Osteocyte (in vitro differentiated cells): ENCODE data around the gene OAT. TPM values are rescaled to one million over a fixed set of nuclear protein-coding genes. Genes with fewer than 3 reads are reported as not detected.
"Not testable (repeated sequence)": the region's sequence is repeated elsewhere in the genome, so short reads cannot be mapped to it uniquely, and the experiment has no call there.

Experiments used
- DNase-seq: peaks from one replicate; pipeline ENCODE4 v3.0.0; 2021; ENCODE audit warnings: mixed read lengths; ENCODE audit not compliant: unreplicated experiment; ENCODE audit errors: extremely low spot score
- H3K27ac Mint-ChIP-seq: one replicate; pipeline ENCODE4 v1.8.0; 2021; ENCODE audit warnings: mild to moderate bottlenecking, mixed read lengths; ENCODE audit not compliant: unreplicated experiment
- H3K27me3 Mint-ChIP-seq: one replicate; pipeline ENCODE4 v1.8.0; 2021; ENCODE audit warnings: mixed read lengths; ENCODE audit not compliant: unreplicated experiment
- H3K36me3 Mint-ChIP-seq: one replicate; pipeline ENCODE4 v1.8.0; 2021; ENCODE audit warnings: mixed read lengths; ENCODE audit not compliant: unreplicated experiment
- H3K4me1 Mint-ChIP-seq: one replicate; pipeline ENCODE4 v1.8.0; 2021; ENCODE audit warnings: mixed read lengths; ENCODE audit not compliant: unreplicated experiment
- H3K4me3 Mint-ChIP-seq: one replicate; pipeline ENCODE4 v1.8.0; 2021; ENCODE audit warnings: mild to moderate bottlenecking, moderate library complexity, mixed read lengths; ENCODE audit not compliant: unreplicated experiment
- H3K9me3 Mint-ChIP-seq: one replicate; pipeline ENCODE4 v1.8.0; 2021; ENCODE audit warnings: mixed read lengths; ENCODE audit not compliant: unreplicated experiment
- CTCF ChIP-seq: fragments of 200-600 bp; sonication (generic); IDR thresholded peaks from 2 replicates; pipeline ENCODE4 v1.5.0; 2021; ENCODE audit warnings: antibody characterized with exemption, mild to moderate bottlenecking, moderate library complexity
- total RNA-seq: library from RNA; stranded (reverse); gene quantifications from 2 replicates; pipeline ENCODE4 v1.2.1, GENCODE V29; 2021

OAT gene
- total RNA-seq, 1 donor from 2014 or later: 122 TPM

- Mint-ChIP-seq H3K4me1 (peaks cover 22% of the 10 kb centered on the region), H3K27me3 (peaks cover 79% of the 10 kb centered on the region), H3K9me3 (no peaks in the 10 kb centered on the region), H3K27ac (no peak overlapping the region), H3K4me3 (peak overlapping the region; percentile 65), H3K36me3 (no peaks in the 10 kb centered on the region)
- no peak for DNase-seq
- no peak for TF ChIP-seq CTCF
These were observed 29.2 kb upstream of the OAT start for GRCh38 chr10:124447751-124448466.

- no peak for DNase-seq
- H3K4me3 Mint-ChIP-seq: peak overlapping the region; percentile 52
- H3K27ac Mint-ChIP-seq: no peak overlapping the region
- no peaks in the 10 kb centered on the region for H3K36me3 Mint-ChIP-seq
- no peaks in the 10 kb centered on the region for H3K9me3 Mint-ChIP-seq
- H3K27me3 Mint-ChIP-seq: peaks cover 77% of the 10 kb centered on the region
- H3K4me1 Mint-ChIP-seq: peaks cover 22% of the 10 kb centered on the region
- no peak for TF ChIP-seq CTCF
These were observed 28.4 kb upstream of the OAT start for GRCh38 chr10:124446830-124447750.

- not testable (repeated sequence) for DNase-seq, H3K36me3 Mint-ChIP-seq, H3K4me1 Mint-ChIP-seq, H3K9me3 Mint-ChIP-seq, H3K27ac Mint-ChIP-seq, H3K4me3 Mint-ChIP-seq
- H3K27me3 Mint-ChIP-seq: peaks cover 42% of the 10 kb centered on the region
These were observed 23.0 kb upstream of the OAT start for GRCh38 chr10:124441694-124442093.

GRCh38 chr10:124436191-124436638 lies 17.5 kb upstream of the OAT start:
- H3K4me3 Mint-ChIP-seq: no peak overlapping the region
- H3K4me1 Mint-ChIP-seq: no peaks in the 10 kb centered on the region
- peaks cover 12% of the 10 kb centered on the region for H3K27me3 Mint-ChIP-seq
- no peak for TF ChIP-seq CTCF
- no peak overlapping the region for H3K27ac Mint-ChIP-seq
- no peaks in the 10 kb centered on the region for H3K36me3 Mint-ChIP-seq
- H3K9me3 Mint-ChIP-seq: no peaks in the 10 kb centered on the region
- DNase-seq: no peak

GRCh38 chr10:124435683-124436082 lies 17.0 kb upstream of the OAT start:
- not testable (repeated sequence) for H3K4me3 Mint-ChIP-seq, H3K4me1 Mint-ChIP-seq, H3K27ac Mint-ChIP-seq, DNase-seq, H3K9me3 Mint-ChIP-seq, H3K36me3 Mint-ChIP-seq
- H3K27me3 Mint-ChIP-seq: peaks cover 16% of the 10 kb centered on the region

GRCh38 chr10:124433461-124433860 lies 14.7 kb upstream of the OAT start:
- no peak for TF ChIP-seq CTCF
- no peak overlapping the region for H3K4me3 Mint-ChIP-seq
- no peak for DNase-seq
- H3K9me3 Mint-ChIP-seq: no peaks in the 10 kb centered on the region
- H3K27me3 Mint-ChIP-seq: peaks cover 27% of the 10 kb centered on the region
- H3K4me1 Mint-ChIP-seq: peaks cover 1% of the 10 kb centered on the region
- H3K27ac Mint-ChIP-seq: no peak overlapping the region
- no peaks in the 10 kb centered on the region for H3K36me3 Mint-ChIP-seq
